ENCODE measurements around the gene TTC34.

The TTC34 gene, protein sequence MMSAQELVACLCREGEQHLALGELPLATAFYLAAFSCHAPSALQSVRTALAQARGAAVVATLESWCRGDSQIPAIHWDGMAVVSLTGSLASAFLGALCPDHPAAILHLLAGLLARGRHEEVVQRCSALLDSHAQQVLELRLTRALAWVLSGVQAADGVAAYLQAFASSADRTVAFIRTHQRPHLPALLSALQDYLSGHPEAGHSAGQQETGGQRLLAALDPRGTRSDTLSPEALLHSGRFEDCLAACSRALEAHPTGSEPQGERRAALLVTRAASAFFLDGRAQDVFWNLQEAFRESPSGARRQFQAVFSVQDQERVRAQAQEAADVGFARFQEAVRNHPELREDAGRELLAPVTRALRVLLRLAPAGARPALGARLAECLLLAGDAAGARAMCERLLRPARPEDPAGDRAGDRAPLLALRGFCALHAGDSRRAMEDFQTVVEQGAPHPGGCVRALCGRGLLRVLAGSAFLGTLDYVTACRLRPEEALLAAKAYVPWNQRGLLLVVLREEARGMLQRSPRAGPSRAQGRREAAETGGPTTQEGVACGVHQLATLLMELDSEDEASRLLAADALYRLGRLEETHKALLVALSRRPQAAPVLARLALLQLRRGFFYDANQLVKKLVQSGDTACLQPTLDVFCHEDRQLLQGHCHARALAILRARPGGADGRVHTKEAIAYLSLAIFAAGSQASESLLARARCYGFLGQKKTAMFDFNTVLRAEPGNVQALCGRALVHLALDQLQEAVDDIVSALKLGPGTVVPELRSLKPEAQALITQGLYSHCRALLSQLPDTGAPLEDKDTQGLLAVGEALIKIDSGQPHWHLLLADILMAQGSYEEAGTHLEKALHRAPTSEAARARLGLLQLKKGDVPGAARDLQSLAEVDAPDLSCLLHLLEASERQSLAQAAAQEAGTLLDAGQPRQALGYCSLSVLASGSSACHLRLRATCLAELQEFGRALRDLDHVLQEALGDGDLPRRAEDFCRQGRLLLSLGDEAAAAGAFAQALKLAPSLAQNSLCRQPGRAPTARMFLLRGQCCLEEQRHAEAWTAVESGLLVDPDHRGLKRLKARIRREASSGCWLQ

DNA sequence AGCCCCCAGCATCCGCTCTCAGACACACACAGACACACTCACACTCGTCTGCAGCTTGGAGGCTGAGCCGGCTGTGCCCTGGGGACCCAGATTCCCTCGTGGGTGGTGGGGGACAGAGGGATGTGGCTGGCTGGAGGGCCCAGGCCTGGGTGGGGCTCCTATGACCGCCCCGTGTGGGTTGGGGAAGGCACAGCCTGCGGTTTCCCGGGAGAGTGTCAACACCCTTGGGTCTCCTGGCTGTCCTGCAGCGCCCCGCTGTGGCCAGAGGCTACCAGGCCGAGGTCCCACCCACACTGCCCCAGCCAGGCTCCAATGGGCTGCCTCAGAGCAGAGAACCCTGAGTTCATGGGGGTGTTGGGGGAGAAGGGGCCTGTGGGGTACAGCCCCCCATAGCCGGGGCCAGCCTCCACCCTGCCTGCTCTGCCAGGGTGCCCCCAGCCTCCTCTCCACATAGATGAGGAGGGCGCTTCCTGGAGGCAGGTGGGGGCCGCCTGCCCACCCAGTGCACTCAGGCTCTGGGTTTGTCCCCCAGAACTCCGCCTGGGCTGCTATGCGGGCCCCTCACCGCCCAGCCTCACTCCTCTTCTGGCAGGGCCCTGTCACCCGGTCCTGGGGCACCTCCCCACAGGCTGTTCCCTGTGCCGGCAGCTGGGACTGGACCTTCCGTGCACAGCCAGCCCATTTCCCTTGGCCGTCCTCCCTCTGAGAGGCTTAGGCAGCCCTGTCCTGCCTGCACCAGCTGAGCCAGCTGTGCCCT, at the start of gene TTC34:
TSS of gene TTC34 (minus strand) at position 159 of the 757 bp plus-strand sequence. CDS start 866 bp downstream, outside the sequence.
- DNase-seq: no peak

DNA sequence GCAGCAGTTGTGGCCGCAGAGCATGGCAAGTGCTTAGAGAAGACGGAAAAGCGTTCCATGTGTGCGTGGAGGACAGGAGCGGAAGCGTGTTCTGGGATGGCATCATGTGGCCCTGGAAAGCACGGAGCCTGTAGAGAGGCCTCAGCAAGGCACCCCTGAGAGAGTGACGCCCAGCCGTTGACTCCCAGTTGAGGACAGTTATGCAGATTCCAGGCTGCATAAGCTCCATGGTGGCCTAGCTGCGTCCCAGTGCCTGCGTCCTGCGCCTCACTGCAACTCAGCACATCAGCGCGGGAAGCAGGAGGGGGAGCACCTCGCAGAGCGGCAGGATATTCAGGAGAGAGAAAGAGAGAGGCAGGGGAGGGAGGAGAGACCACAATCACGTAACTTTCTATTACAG, 49.0 kb upstream of the TTC34 start:
- no peak for DNase-seq

DNA sequence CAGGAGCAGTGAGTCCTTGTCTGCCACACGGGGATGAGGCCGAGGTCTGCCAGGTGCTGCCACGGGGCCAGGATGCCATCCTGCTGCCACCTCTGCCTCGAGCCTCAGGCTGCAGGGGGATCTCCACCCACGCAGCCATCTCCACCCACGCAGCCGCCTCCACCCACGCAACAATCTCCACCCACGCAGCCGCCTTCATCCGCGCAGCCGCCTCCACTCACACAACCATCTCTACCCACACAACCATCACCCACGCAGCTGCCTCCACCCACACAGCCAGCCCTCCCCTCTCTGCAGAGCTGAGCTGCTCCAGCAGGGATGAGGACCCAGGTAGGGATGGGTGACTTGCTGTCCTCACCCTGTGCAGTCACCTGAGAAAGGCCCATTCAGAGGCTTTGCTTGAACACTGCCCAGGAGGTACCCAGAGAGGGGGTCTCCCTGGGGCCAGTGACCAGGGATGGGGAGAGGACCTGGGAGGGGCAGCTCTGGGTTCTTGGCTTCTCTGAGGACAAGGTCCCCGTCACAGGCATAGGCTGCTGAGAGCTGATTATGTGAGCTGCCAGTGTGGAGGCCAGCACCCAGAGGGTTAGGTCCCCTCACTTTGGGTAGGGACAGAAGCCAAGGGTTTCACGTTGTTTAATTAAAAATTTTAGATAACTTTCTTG, 46.6 kb upstream of the TTC34 start:
- no peak for DNase-seq

DNA sequence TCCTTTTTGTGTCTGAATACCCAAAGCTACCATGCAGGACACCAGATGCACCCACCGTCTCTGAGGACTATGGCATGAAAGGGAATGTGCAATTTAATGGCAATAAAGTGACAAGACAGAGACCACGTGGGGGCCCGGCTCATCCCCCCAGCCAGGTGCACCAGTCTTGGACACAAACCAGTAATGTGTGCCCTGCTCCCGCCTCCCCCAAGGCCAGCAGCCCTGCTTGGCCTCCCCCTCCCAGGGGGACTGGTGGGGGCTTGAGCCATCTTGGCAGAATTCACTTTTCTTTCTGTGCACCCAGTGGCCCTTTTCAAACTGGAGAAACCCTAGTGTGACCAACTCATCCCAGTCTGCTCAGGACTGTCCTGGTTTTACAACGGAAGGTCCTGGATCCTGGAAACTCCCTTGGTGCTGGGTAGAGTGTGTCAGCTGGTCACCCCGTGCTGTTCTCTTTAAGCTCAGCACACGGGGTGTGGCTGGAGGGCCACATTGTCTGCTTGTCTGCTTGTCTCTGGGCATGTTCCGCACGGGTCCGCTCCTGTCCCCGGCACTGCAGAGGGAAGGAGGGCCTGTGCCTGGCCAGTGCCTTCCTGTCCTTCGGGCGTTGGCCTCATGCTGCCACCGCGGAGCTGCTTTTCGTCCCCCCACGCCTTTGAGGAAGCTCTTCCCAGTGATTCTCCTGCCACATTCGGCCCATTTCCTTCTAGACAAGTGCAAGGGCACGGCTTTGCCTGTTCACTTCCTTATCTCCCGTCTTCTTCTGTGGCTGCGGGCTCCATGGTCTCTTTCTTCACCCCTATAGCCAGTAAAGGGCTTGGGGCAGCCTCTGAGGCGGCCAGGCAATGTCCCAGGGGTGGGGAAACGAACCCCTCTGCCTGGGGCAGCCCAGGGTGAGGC, 45.8 kb upstream of the TTC34 start:
- DNase-seq: no peak

DNA sequence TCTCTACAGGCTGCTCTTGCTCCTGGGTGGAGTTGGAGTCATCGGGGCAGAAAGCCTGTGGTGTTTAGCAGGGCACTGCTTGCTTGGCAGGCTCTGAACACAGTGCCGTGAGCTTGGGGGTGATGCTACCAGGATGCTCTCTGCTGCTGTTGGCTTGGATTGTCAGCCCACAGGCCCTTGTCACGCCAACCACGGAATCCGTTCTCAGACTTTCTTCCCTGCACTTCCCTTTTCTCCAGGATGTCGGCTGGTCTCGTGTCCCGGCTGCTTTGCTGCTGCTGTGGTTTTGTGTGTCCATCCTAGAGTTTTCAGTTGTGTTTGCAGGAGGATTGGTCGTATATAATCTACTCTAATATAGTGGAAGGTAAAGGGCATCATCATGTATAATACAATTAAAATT, 44.4 kb upstream of the TTC34 start:
- DNase-seq: no peak

DNA sequence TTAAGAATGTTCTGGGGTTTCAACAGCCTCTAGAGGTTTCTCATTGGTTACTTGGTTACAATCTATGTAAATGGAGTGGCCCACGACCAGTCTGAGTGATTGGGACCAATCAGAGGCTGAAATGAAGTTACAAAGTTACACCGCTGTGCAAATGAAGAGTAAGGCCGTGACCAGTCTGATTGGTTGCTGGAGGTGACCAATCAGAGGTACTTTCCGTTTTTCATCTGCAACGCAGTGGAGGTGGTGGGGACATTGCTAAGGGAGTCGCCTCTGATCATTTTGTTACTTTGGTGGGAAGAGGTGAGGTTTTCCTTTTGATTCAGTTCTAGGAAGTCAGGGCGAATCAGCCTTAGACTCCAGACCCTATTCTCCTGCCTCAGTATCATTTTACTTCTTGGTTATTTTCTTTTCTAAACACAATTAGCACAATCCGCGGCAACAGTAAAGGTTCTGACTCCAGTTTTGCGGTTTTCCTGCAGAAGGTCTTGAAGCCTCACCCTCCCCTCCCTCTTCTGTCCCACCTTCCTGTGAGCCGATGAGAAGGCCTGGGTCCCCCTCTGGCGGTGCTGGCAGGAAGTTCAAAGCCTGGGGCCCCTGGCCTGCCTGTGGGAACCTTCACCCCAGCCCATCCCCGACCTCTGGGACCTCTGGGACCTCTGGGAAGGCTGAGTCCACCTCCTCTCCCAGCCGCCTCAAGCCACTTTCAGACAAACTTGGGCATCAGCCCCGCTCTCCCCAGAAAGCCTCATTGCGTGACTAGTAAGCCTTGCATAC, 38.7 kb upstream of the TTC34 start:
- DNase-seq: no peak

DNA sequence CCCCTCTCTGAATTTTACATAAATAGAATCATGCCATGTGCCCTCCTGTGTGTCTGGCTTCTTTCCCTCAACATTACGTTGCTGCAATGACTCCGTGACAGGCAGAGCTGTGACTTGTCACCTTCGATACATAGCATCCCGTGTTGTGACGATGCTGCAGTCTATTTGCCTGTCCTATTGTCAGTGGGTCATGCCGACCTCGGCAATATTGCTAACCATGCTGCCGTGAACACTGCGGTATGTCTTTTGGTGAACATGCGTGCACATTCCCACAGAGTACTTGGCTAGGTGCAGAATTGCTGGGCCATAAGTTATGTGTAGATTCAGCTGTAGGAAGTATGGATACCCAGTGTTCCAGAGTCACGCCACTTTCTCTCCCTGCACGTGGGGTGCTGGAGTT, 36.3 kb upstream of the TTC34 start:
- DNase-seq: no peak

DNA sequence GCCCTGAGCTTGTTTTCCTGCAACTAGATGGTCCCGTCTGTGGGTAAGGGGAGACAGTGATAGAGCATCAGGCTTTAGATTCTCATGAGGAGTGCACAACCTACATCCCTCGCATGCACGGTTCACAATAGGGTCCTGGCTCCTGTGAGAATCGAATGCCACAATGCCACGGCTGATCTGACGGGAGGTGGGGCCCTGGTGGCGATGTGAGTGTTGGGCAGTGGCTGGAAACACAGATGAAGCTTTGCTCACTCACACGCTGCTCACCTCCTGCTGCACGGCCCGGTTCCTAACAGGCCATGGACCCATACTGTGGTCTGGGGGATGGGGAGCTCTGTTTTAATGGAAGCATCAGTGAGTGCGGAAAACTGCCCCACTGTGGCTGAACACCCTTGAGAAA, 35.8 kb upstream of the TTC34 start:
- no peak for DNase-seq

DNA sequence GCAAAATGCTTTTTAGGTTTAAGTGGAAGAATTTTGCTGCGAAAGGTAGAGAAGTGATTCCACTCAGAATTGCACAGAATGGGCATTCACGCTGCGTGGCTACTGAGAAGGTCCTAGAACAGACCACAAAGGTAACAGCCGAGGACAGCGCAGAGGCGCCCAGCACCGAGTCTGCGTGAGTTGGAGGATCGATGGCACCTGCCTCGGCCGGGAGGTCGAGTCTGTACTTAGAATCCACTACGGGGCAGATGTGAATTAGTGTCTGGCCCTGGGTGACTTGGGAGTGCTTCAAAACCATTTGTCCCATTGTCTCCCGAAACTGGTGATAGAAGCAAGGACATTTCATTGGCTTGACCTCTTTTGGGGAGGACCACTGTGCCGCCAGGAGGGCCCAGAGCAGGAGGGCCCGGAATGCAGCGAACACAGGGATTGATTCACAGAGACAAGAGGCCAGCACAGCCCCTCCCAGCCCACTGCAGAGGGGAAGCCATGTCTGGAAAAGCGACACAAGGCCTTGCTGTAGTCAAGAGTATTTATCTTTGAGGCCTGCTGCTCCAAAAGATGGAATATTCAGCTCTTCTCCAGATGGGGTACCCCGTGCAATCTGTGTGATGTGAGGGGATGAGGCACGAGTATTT, 35.0 kb upstream of the TTC34 start:
- DNase-seq: no peak

DNA sequence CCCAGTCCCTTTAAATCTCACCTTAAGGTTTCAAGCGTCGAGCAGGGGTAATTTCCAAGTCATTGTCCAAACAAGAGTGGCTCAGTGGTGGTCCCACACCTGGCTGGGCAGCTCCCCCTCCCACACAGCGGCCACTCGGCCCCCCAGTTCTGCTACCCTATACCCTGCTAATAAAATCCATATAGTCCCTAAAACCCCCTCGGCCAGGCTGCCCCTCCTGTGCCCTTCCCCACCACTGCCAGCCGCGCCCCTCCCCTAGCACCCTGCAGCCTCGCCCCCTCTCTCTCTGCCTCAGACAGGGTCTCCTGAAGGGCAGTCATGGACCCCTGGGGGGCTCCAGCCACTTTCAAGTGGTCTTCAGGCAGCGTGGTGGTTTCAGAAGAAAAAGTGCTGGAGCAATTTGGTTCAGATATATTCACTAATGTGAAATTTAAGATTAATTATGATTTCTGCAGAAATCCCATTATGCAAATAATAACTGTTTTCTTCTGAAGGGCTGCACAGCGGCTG, 34.2 kb upstream of the TTC34 start:
- DNase-seq: no peak

DNA sequence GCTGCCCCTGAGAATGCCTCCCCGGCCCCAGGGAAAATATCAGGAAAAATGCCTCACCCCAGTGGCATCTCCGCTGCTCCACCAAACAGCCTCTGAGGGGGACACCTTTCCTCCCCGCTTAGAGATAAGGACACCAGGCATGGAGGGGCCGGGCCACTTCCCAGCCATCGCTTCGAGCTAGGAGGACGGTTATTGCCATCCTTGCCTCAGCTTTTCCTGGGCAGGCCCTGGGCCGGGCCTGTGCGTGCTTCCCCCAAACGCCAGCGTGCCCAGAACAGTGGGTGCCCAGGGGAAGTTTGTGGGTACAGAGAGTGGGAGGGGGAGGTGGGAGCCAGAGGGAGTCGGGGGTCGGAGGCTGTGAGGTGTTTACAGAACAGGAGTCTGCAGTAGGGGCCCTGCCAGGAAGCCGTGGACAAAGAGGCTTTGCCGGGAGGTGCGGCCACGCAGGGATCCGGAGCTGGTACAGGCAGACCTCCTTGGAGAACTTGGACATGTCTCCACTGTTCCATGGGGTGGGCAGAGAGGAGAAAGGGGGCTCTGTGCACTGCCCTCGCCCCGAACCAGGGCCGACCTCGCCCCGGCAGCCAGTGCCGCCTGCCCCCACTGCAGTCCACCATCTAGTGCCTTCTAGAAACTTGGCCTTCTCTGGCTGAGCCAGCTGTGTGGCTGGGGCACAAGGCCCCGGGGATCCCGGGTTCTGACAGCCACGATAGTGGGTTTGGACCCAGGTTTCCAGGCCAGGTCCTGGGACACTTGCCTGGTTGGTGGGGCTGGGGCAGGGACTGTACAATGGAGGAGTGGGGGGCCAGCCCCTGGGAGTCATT, 33.5 kb upstream of the TTC34 start:
- DNase-seq: no peak

DNA sequence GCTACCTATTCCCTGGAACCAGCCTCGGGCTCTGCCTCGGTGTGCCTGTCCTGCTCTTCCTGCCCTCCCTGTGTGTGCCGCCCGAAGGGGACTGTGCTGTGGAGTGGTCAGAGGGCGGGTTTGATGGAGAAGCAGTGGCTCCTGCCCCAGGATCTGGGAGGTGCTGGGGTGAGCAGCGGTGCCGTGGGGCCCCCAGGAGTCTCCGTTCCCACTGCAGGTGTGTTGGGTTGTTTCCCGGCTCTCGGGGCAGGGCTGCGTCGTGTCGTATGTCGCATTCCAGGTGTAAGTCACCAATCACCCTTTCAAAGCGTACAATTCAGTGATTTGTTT, 32.6 kb upstream of the TTC34 start:
- no peak for DNase-seq

DNA sequence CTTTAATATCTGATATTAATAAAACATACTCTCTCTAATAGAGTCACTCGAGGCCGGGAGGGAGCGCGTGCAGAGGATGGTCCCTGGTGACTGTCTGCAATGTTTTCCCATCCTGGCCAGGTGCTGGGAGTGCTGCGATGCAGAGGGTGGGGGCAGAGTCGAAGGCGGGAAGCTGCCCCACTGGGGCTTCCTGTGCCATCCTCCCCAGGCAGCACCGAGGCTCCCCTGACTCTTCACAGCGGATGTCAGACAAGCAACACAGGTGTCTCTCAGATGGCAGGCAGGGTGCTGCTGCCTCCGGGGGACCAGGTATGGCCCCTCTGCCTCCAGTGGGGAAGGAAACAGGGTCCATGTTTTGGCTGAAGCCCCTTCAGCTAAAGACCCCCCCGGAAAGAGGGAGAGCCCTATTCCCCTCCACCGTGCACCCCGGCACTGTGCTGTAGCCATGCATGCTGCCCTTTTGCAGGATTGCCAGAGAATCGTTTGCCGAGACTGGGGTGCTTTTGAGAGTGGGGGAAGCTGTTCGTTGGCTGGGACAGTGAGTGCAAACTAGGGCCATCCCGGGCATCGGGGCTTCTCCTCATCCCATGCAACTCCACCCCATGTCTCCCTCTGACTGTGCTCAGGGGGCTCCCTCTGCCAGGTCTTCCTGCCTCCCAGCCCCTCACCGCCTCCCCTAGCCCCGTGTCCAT, 32.1 kb upstream of the TTC34 start:
- no peak for DNase-seq

DNA sequence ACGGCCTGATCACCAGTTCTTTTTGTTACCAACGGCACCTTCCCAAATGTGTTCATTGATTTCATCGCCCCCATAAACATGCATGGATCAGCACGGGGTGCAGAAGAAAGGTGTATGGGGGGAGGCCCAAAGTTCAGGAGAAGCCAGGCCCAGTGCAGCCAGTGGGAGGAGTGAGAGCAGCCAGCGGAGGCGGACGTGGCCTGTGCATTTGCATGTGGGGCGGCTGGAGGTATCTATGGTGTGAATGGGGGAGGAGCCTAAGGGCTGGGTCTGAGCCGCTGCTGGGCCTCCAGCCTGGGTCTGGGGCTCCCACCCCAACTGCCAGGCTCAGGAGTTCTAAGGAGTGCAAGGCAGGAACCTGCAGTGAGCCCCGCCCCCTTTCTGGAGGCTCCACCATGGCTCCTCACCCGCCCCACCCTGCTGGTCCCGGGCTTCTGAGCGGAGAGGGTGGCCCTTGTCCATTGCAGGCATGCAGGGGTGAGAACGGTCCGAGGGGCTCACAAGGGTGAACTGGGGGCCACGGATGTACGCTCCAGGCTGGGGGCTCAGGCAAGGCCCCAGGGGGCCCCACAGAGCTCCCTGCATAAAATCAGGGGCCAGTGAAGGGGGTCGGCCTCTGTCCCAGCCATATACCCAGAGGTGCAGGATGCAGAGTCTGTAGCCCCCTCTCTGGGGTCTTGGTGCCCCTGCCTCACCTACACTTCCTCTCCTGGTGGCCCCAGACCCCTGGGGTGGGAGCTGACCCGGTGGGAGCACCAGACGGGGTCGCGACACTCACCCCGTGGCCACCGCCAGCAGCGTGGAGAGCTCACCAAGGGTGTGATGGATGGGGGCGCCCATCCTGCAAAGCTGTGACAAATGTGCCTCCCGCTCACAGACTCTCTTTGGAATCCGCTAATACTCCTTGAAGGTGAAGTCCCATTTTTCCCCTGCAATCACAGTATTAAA, 31.3 kb upstream of the TTC34 start:
- DNase-seq: no peak

DNA sequence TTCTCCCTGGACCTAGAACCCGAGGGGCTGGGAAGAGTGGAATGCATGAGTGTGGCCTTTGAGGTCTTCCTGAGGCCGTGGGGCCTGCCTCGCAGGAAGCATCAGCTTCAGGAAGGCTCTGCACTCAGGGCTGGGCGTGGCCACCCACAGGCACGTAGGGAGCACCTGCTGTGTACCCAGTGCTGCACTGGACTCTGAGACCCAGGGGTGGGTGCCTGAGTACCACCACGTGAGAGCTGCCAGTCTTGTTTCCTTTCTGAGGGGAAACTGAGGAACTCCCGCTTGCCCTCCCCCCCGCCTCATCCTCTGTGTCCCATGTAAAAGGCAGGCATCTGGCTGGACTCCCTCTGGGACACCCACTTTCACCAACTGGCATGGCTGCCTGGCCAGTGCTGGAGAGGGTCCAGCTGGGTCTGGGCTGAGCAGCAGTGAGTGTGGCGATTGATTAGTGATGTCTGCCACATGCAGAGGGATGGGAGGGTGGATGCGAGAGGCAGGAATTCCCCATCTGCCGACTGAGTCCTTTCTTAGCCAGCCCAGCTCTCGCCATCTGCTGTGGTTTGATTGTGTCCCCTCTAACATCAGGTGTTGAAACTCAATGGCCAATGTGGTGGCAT, 30.2 kb upstream of the TTC34 start:
- no peak for DNase-seq

DNA sequence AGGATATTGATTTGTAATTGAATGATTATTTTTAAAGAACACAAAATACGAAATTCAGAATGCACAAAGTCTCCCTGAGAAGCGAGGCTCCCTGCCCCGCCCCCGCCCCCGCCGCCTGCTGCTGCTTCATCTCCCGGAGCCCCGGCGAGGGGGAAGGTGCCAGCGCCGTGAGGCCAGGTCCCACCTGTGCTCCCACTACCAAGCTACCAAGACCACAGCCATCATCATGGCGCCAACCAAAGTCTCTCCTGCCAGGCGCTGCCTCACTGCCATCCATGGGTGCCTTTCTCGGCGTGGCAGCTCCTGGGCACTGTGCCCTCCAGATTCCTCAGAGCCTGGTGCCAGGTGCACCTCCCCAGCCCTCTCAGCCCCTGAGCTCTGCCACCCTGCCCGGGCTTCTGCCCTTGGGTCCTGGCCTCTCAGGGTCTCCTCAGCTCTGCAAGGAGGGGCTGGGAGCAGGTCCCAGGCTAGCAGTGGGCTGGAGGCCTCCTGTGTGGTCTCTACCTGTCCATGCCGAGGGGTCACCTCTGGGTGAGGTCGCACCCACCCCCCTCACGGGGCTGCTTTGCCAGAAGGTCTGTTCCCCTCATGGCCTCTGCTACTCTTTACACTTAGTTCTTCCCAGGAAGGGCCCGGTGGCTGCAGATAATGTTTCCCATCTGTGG, 29.4 kb upstream of the TTC34 start:
- DNase-seq: no peak
